Cardiac septum (tissue), 1 donor: ENCODE results near the gene FMOD. TPM values are rescaled to one million over a fixed set of nuclear protein-coding genes. Genes with fewer than 3 reads are reported as not detected.

Experiments
- DNase-seq: peaks from one replicate; pipeline ENCODE4 v3.0.0-alpha.2; 2020; ENCODE audit warnings: low spot score
- intact Hi-C: fragments of 100-400 bp; cut with DNase I; formaldehyde crosslinking; loops from one replicate; pipeline ENCODE4 v1.14.0; 2022
- total RNA-seq: library from RNA; stranded (reverse); fragmentation: NEBNext Ultra II Directional; extraction: Animal tissue kit (Norgen Biotek cat#: 25700); gene quantifications from one replicate; pipeline ENCODE4 v1.2.1, GENCODE V29; 2021
- donor health status: DM: no; HTN: no; CAD: no.

FMOD gene
- total RNA-seq, 1 donor from 2014 or later: 66.0 TPM

DNA sequence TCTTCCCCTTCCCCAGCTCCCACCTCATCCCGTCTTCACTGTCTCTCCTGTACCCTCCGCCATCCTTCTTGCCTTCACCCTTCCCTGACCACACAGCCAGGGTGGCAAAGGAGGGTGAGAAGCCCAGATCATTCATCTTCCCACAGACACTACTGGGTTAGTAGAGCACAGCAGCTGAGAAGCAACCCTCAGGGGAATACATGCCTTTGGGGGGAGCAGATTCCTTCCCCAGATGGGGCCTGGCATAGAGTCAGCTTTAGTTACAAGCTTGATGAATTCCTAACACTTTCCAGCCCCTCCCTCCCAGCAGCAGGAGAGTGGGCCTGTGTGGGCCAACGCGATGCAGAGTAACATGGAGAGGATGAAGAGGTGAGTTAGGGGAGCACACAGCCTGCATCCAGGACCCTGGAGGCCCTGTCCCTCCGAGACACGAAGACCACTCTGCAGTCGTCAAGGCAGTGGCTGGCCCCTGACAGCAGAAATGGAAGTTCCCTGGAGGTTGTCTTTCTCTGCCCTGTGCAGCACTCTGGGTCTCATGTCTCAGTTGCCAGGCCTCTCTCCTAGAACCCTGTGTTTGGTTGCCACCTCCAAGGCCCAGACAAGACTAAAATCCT lies 54.4 kb downstream of the FMOD start:
- intact Hi-C loops: no loop called here
- no peak for DNase-seq

DNA sequence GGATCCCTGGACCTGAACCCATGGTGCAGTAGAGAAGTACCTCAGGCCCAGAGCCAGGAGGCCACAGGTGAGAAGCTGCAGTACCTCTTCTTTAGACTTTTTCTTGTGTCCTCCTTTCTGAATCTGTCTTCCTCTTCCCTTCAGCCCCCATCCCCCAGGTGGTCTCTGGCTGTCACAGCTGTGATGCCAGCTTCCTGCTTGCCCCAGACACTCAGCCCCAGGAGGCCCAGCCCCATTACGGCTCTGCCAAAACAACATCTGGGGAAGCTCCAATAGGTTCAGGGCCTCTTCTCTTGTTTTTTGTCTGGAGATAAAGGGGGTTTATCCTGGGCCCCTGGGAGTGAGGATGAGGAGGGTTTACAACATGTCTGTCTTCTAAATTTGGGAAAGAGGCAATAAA lies 55.1 kb downstream of the FMOD start:
- no peak for DNase-seq
- intact Hi-C loops: no loop called here

DNA sequence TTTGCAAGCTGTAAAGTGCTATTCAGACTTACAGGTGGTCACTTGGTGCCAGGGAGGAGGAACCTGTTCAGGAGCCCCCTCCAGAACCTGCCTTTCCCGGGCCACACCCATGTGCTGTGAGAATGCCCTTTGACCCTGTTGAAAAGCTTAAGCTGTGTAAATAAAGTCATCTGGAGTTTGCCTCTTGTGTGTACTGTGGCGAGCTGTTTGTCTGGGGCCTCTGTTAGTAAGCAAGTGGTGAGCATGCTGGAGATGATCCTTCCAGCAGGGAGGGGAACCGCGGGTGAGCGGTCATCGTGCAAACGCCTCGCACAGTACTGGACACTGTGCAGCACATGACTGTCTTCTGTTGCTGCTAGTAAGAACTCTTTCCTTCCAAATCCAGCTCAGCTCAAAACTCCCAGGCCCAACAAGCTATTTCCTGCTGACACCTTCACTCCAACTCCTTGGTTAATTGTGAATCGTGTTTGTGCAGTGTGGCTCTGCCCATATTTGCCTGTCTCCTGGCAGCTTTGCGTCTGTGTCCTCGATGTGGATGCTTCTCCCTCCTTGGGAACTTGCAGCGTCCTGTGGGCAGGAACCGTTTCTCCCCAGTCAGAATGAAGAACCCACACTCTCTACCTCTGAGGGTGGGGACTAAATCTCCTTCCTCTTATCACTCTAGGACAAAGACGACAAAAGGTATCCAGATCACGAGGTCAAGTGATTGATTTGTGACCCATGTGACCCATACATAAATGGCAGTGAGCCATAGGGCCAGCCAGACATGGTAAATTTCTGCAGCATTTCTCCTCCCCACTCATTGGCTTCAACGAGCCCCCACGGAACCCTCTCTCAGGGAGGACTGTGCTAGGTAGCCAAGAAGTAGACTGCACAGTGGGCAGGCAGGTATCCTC lies 59.5 kb downstream of the FMOD start:
- intact Hi-C loops: loop anchor here (2.0 kb wide), 1 partner anchor 19 kb away; no protein-coding TSS in a partner anchor
- no peak for DNase-seq

Other genes starting within 250 kb of the FMOD start
- gene ADORA1, start 223.4 kb downstream of the FMOD start, total RNA-seq: 12.1 TPM
- not detected for gene MYBPH, start 175.3 kb downstream of the FMOD start, total RNA-seq
- 7.4 TPM for gene CHI3L1, start 164.4 kb downstream of the FMOD start, total RNA-seq
- not detected for gene CHIT1, start 121.4 kb downstream of the FMOD start, total RNA-seq
- 54.2 TPM for gene BTG2, start 45.6 kb downstream of the FMOD start, total RNA-seq
- 49.7 TPM for gene PRELP, start 124.7 kb upstream of the FMOD start, total RNA-seq
- gene OPTC, start 143.0 kb upstream of the FMOD start, total RNA-seq: not detected